IPS DF 6.9 (cell line): ENCODE measurements around the gene ZNF652.
A peak's percentile ranks its signal among the peaks of the same experiment; 100 is the strongest.

ENCODE experiments used
- DNase-seq: peaks from one replicate; pipeline ENCODE4 v3.0.0-alpha.2; 2013; ENCODE audit warnings: low read depth, low spot score
- H3K27ac ChIP-seq: one replicate; pipeline ENCODE4 v1.5.1; 2013; ENCODE audit warnings: low read length, control low read depth
- H3K27me3 ChIP-seq: 2 replicates; pipeline ENCODE4 v1.6.1; 2013; ENCODE audit warnings: mild to moderate bottlenecking, low read length; ENCODE audit not compliant: control insufficient read depth, insufficient read depth
- H3K36me3 ChIP-seq: 2 replicates; pipeline ENCODE4 v1.6.1; 2013; ENCODE audit warnings: low read length; ENCODE audit not compliant: control insufficient read depth, insufficient read depth
- H3K4me1 ChIP-seq: 2 replicates; pipeline ENCODE4 v1.6.1; 2013; ENCODE audit warnings: low read length; ENCODE audit not compliant: control insufficient read depth, insufficient read depth
- H3K4me3 ChIP-seq: 2 replicates; pipeline ENCODE4 v1.5.1; 2013; ENCODE audit warnings: mild to moderate bottlenecking, low read length
- H3K9me3 ChIP-seq: 2 replicates; pipeline ENCODE4 v1.6.1; 2013; ENCODE audit warnings: low read length, inconsistent platforms; ENCODE audit not compliant: control insufficient read depth, insufficient read depth
- WGBS: extraction: QIAGEN DNeasy Blood & Tissue Kit; methylation state at CpG from one replicate; pipeline ENCODE4 v1.1.7; 2013; ENCODE audit warnings: mixed read lengths, missing lambda C conversion rate; ENCODE audit not compliant: insufficient read length, insufficient coverage; 5-methylcytosine and 5-hydroxymethylcytosine counted together

The ZNF652 gene

GRCh38 chr17:49315551-49316257 is 46.3 kb downstream of the ZNF652 start:
- Histone ChIP-seq H3K9me3 (no peaks in the 10 kb centered on the region), H3K4me1 (no peaks in the 10 kb centered on the region), H3K4me3 (no peak overlapping the region), H3K27me3 (no peaks in the 10 kb centered on the region), H3K27ac (no peak overlapping the region), H3K36me3 (peaks cover 2% of the 10 kb centered on the region; the same call in 1 of the 2 replicates)
- WGBS, result no CpG with 5 or more reads among the region's 9 CpGs
- DNase-seq, result peak; percentile 48

GRCh38 chr17:49312722-49313121 is 49.3 kb downstream of the ZNF652 start:
- Histone ChIP-seq H3K27ac (no peak overlapping the region), H3K4me1 (no peaks in the 10 kb centered on the region), H3K36me3 (peaks cover 2% of the 10 kb centered on the region; the same call in 1 of the 2 replicates), H3K27me3 (no peaks in the 10 kb centered on the region), H3K4me3 (no peak overlapping the region), H3K9me3 (no peaks in the 10 kb centered on the region)
- no CpG with 5 or more reads among the region's 3 CpGs for WGBS
- DNase-seq, result no peak

- no CpG with 5 or more reads among the region's 3 CpGs for WGBS
- H3K36me3 ChIP-seq, result peaks cover 5% of the 10 kb centered on the region; the same call in 1 of the 2 replicates
- H3K4me1 ChIP-seq, result no peaks in the 10 kb centered on the region
- no peak overlapping the region for H3K27ac ChIP-seq
- DNase-seq, result no peak
- H3K9me3 ChIP-seq, result no peaks in the 10 kb centered on the region
- H3K4me3 ChIP-seq, result no peak overlapping the region
- H3K27me3 ChIP-seq, result no peaks in the 10 kb centered on the region
Observed at GRCh38 chr17:49299996-49300395, 62.1 kb downstream of the ZNF652 start.

DNA sequence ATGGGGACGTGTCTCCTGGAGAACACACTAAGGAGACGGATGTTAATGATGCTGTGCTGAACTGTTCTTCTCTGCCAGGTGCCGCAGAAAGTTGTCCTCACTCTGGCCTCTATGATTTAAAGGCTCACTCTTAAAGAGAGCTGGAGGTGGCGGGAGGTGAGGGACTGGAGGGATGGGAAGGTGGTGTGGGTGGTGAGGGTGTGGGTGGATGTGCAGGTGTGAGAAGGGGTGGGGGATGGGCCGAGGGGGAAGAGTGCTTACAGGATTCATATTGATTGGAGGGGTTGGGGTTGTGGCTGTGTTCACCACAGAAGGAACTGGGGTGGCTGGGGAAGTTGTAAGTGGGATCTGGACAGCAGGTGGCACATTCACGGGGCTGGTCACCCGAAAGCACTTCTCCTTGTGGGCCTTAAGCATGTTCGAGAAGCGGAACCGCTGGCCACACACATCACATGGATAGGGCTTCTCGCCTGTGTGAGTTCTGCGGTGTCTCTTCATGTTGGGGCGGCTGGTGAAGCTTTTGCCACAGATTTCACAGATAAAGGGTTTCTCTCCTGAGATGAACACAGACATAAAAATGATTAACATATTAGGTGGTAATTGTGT is 63.6 kb downstream of the ZNF652 start:
- no peaks in the 10 kb centered on the region for H3K27me3 ChIP-seq
- DNase-seq, result no peak

DNA sequence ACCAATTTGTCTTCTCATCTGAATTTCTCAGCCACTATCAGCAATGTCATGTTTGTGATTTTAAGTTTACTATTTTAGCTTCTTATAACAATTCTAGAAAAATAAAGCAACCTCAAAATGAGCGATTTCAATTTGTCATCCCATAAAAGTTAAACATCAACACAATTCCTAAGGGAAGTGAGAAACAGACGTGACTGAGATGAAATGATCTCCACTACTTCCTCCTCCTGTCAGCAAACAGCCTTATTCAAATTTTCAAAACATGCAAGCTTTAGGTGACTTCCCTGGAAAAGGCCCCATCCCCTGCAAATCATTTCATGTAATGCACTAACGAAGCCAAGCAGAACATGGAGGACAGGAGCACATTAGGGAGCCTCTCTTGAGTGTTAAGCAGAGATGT is 64.9 kb downstream of the ZNF652 start:
- no peaks in the 10 kb centered on the region for H3K4me1 ChIP-seq
- DNase-seq, result no peak
- no peaks in the 10 kb centered on the region for H3K9me3 ChIP-seq
- H3K27ac ChIP-seq, result no peak overlapping the region
- H3K4me3 ChIP-seq, result no peak overlapping the region
- no peaks in the 10 kb centered on the region for H3K27me3 ChIP-seq
- peaks cover 5% of the 10 kb centered on the region; the same call in 1 of the 2 replicates for H3K36me3 ChIP-seq
- WGBS, result no CpG with 5 or more reads among the region's 3 CpGs

More for the DNA sequence above, 63.6 kb downstream of the ZNF652 start:
- no peak overlapping the region for H3K27ac ChIP-seq
- no CpG with 5 or more reads among the region's 13 CpGs for WGBS
- no peaks in the 10 kb centered on the region for H3K4me1 ChIP-seq
- H3K4me3 ChIP-seq, result no peak overlapping the region
- peaks cover 5% of the 10 kb centered on the region; the same call in 1 of the 2 replicates for H3K36me3 ChIP-seq
- no peaks in the 10 kb centered on the region for H3K9me3 ChIP-seq

DNA sequence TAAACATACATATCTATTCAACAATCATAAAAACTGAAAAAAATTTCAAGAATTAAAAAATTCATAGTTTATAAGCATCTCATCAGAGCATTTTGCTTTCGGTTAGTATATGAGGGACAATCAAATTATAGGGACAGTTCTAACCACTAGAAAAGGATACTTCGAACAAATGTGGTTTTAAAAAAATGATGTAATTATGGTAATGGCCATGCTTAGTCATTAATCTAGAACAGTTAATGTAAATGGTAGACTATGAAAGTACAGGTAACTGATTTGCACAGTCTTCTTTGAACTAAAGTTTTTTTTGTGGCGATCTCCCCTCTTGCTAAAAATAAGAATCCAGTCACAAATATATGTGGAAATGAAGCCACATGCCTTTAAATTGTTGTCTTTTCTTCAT is 67.9 kb downstream of the ZNF652 start:
- no CpG with 5 or more reads among the region's 3 CpGs for WGBS
- Histone ChIP-seq H3K4me3 (no peak overlapping the region), H3K9me3 (no peaks in the 10 kb centered on the region), H3K4me1 (no peaks in the 10 kb centered on the region), H3K36me3 (peaks cover 5% of the 10 kb centered on the region; the same call in 1 of the 2 replicates), H3K27me3 (no peaks in the 10 kb centered on the region), H3K27ac (no peak overlapping the region)
- no peak for DNase-seq

DNA sequence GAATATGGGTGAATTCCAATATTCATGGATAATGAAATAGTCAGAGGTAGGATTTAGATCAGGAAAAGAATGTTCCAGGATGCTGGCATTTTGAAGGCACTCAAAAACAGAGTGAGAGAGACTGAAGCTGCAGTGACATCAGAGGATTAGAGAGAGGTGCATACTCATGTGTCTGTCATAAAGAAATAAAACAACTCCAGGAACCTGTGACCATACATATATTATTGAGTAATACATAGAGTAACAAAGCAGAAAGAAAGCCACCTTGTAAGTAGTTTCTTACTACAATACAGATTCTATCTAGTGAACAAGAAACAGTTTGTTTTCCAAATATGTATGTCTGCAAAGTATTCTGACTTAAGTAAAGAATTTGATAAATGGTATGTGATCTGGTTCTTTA is 69.1 kb downstream of the ZNF652 start:
- no peaks in the 10 kb centered on the region for H3K9me3 ChIP-seq
- H3K4me3 ChIP-seq, result no peak overlapping the region
- no peak overlapping the region for H3K27ac ChIP-seq
- H3K36me3 ChIP-seq, result no peaks in the 10 kb centered on the region
- no peaks in the 10 kb centered on the region for H3K4me1 ChIP-seq
- no peak for DNase-seq
- no peaks in the 10 kb centered on the region for H3K27me3 ChIP-seq

GRCh38 chr17:49291929-49292328 is 70.1 kb downstream of the ZNF652 start:
- Histone ChIP-seq H3K4me3 (no peak overlapping the region), H3K36me3 (no peaks in the 10 kb centered on the region), H3K27ac (no peak overlapping the region), H3K9me3 (no peaks in the 10 kb centered on the region), H3K27me3 (no peaks in the 10 kb centered on the region), H3K4me1 (no peaks in the 10 kb centered on the region)
- no peak for DNase-seq

GRCh38 chr17:49290690-49291359 is 71.2 kb downstream of the ZNF652 start:
- no peak for DNase-seq
- H3K27ac ChIP-seq, result no peak overlapping the region
- WGBS, result no CpG with 5 or more reads among the region's 4 CpGs

GRCh38 chr17:49288388-49288787 is 73.7 kb downstream of the ZNF652 start:
- H3K4me1 ChIP-seq, result no peaks in the 10 kb centered on the region
- WGBS, result no CpG with 5 or more reads among the region's 1 CpG
- DNase-seq, result no peak
- H3K27me3 ChIP-seq, result no peaks in the 10 kb centered on the region
- H3K4me3 ChIP-seq, result no peak overlapping the region
- no peaks in the 10 kb centered on the region for H3K9me3 ChIP-seq
- H3K27ac ChIP-seq, result no peak overlapping the region
- no peaks in the 10 kb centered on the region for H3K36me3 ChIP-seq

More at GRCh38 chr17:49290690-49291359, 71.2 kb downstream of the ZNF652 start:
- no peaks in the 10 kb centered on the region for H3K9me3 ChIP-seq
- no peaks in the 10 kb centered on the region for H3K36me3 ChIP-seq
- no peaks in the 10 kb centered on the region for H3K27me3 ChIP-seq
- no peaks in the 10 kb centered on the region for H3K4me1 ChIP-seq
- no peak overlapping the region for H3K4me3 ChIP-seq
